A549 (cell line): ENCODE results near the gene TCF25. TPM values are rescaled to one million over a fixed set of nuclear protein-coding genes. Genes with fewer than 3 reads are reported as not detected.

Experiments used
- ATAC-seq, 2 experiments: fragments of 200-7000 bp in 1 of 2; fragments of >200 bp in 1 of 2; cut with Nextera tagmentation in 1 of 2; cut with Tn5 transposase in 1 of 2; 3 replicates each; pipeline versions ENCODE4 v1.8.0 to v1.9.1; 2018 to 2020; ENCODE audit warnings: mild to moderate bottlenecking in 1 of 2, moderate library complexity in 1 of 2
- CTCF ChIA-PET: fragments of 300-600 bp; sonication (Branson Sonifier 250); formaldehyde crosslinking; extraction: SDS; loops from one replicate; lab custom pipeline; 2021; ENCODE audit warnings: antibody characterized with exemption, inconsistent platforms; lab: Yijun Ruan, JAX
- POLR2A ChIA-PET: fragments of 350-600 bp; formaldehyde crosslinking; extraction: SDS; loops from one replicate; lab custom pipeline; 2021; ENCODE audit warnings: antibody characterized with exemption, inconsistent platforms; lab: Yijun Ruan, JAX
- DNase-seq, 2 experiments: peaks; one replicate each; pipeline versions ENCODE4 v3.0.0 to v3.0.0-alpha.2; 2011 to 2016; ENCODE audit warnings: low read depth in 1 of 2, low spot score in 1 of 2
- FAIRE-seq: peaks from 2 replicates; lab custom pipeline; 2011; peaks lifted over from hg19 to GRCh38; lab: Jason Lieb, UNC
- H3K27ac ChIP-seq, 2 experiments: fragments of >200 bp; sonication (Bioruptor Twin); formaldehyde crosslinking; 3 replicates each; pipeline ENCODE4 v1.5.1; 2016 to 2017
- H3K4me1 ChIP-seq: fragments of >200 bp; sonication (Bioruptor Twin); formaldehyde crosslinking; 3 replicates; pipeline ENCODE4 v1.6.1; 2016
- H3K4me2 ChIP-seq: fragments of >200 bp; sonication (Bioruptor Twin); formaldehyde crosslinking; 3 replicates; pipeline ENCODE4 v1.6.1; 2016
- H3K4me3 ChIP-seq: fragments of >200 bp; sonication (Bioruptor Twin); formaldehyde crosslinking; 3 replicates; pipeline ENCODE4 v1.5.1; 2016
- H3K9me3 ChIP-seq: fragments of >200 bp; sonication (Bioruptor Twin); formaldehyde crosslinking; 3 replicates; pipeline ENCODE4 v1.6.1; 2016
- BHLHE40 ChIP-seq: IDR thresholded peaks from 2 replicates; pipeline ENCODE4 v1.6.1; 2012; ENCODE audit warnings: low read depth, low read length, inconsistent platforms
- CEBPB ChIP-seq, 2 experiments: fragments of >200 bp in 1 of 2; sonication (Bioruptor Twin) in 1 of 2; formaldehyde crosslinking in 1 of 2; IDR thresholded peaks; 2 replicates each; pipeline ENCODE4 v1.6.1; 2012 to 2016
- CHD4 ChIP-seq: fragments of 200-600 bp; sonication (generic); IDR thresholded peaks from 2 replicates; pipeline ENCODE4 v1.6.1; 2016; ENCODE audit warnings: antibody characterized with exemption, mild to moderate bottlenecking, borderline replicate concordance
- ESRRA ChIP-seq: fragments of 150-350 bp; IDR thresholded peaks from 2 replicates; pipeline ENCODE4 v1.6.1; 2014; ENCODE audit warnings: mild to moderate bottlenecking, low read length, borderline replicate concordance
- FOSB ChIP-seq: fragments of 250-450 bp; sonication (Bioruptor Pico); IDR thresholded peaks from 2 replicates; pipeline ENCODE4 v1.5.0; 2020; ENCODE audit warnings: mild to moderate bottlenecking, moderate library complexity
- FOXS1 ChIP-seq: fragments of 250-450 bp; sonication (Bioruptor Pico); IDR thresholded peaks from 2 replicates; pipeline ENCODE4 v1.5.0; 2020; ENCODE audit warnings: mild to moderate bottlenecking, moderate library complexity
- HDAC2 ChIP-seq: fragments of 200-600 bp; sonication (generic); IDR thresholded peaks from 2 replicates; pipeline ENCODE4 v1.6.1; 2016
- HEYL ChIP-seq: fragments of 250-450 bp; sonication (Bioruptor Pico); IDR thresholded peaks from 2 replicates; pipeline ENCODE4 v1.8.0; 2021; ENCODE audit warnings: mild to moderate bottlenecking, moderate library complexity
- JUN ChIP-seq, 2 experiments: fragments of >200 bp; sonication (Bioruptor Twin); formaldehyde crosslinking; IDR thresholded peaks; 2 replicates in 1 of 2; 3 replicates in 1 of 2; pipeline ENCODE4 v1.6.1; 2016 to 2017
- KDM1A ChIP-seq: fragments of 200-600 bp; sonication (generic); IDR thresholded peaks from 2 replicates; pipeline ENCODE4 v1.6.1; 2016; ENCODE audit warnings: low read depth, mild to moderate bottlenecking
- NFE2L2 ChIP-seq: fragments of 150-350 bp; conservative IDR thresholded peaks from 2 replicates; pipeline ENCODE4 v1.6.1; 2014; ENCODE audit warnings: low read length
- PHF8 ChIP-seq: fragments of 200-600 bp; sonication (generic); IDR thresholded peaks from 2 replicates; pipeline ENCODE4 v1.6.1; 2016; ENCODE audit warnings: low read depth, mild to moderate bottlenecking, antibody characterized with exemption, moderate library complexity, borderline replicate concordance
- RAD21 ChIP-seq, 2 experiments: fragments of >200 bp in 1 of 2; sonication (Bioruptor Twin) in 1 of 2; formaldehyde crosslinking in 1 of 2; IDR thresholded peaks in 1 of 2; conservative IDR thresholded peaks in 1 of 2; 2 replicates in 1 of 2; 3 replicates in 1 of 2; pipeline ENCODE4 v1.6.1; 2012 to 2018; ENCODE audit warnings: inconsistent platforms in 1 of 2
- RARB ChIP-seq: fragments of 250-450 bp; sonication (Bioruptor Pico); IDR thresholded peaks from 2 replicates; pipeline ENCODE4 v1.8.0; 2021; ENCODE audit warnings: mild to moderate bottlenecking, moderate library complexity
- RCOR1 ChIP-seq: fragments of 150-350 bp; IDR thresholded peaks from 2 replicates; pipeline ENCODE4 v1.6.1; 2014; ENCODE audit warnings: antibody characterized with exemption, low read length, low read depth
- SMC3 ChIP-seq: fragments of >200 bp; sonication (Bioruptor Twin); formaldehyde crosslinking; IDR thresholded peaks from 3 replicates; pipeline ENCODE4 v1.6.1; 2018; ENCODE audit warnings: inconsistent platforms
- ZNF302 ChIP-seq: fragments of 250-450 bp; sonication (Bioruptor Pico); IDR thresholded peaks from 2 replicates; pipeline ENCODE4 v1.9.0; 2021; ENCODE audit warnings: inconsistent platforms, mild to moderate bottlenecking, moderate library complexity
- whole genome bisulfite sequencing: methylation state at CpG from one replicate; pipeline ENCODE4 v1.1.6; 2017; ENCODE audit errors: missing lambda C conversion rate; 5-methylcytosine and 5-hydroxymethylcytosine counted together
- polyA plus RNA-seq, 4 experiments: library from polyadenylated mRNA; depleted of rRNA in 3 of 4; stranded (reverse); fragments of >200 nt; fragmentation: RNase III in 1 of 4; extraction: RNeasy Plus Mini Kit Qiagen cat#74134 plus additional on column Dnase treatment in 1 of 4; gene quantifications; 2 replicates in 3 of 4; 3 replicates in 1 of 4; pipeline ENCODE4 v1.2.3, GENCODE V29; 2011 to 2017
- TF ChIP-seq, protein P1 (sequence below): fragments of 250-450 bp; sonication (Bioruptor Pico); IDR thresholded peaks from 2 replicates; pipeline ENCODE4 v1.5.0; 2021; ENCODE audit warnings: mild to moderate bottlenecking, moderate library complexity, borderline replicate concordance
- TF ChIP-seq, protein P2 (sequence below): IDR thresholded peaks from 2 replicates; pipeline ENCODE4 v1.6.1; 2012
- TF ChIP-seq, protein P3 (sequence below): fragments of >200 bp; sonication (Bioruptor Twin); formaldehyde crosslinking; IDR thresholded peaks from 2 replicates; pipeline ENCODE4 v1.6.1; 2016
- TF ChIP-seq, protein P4 (sequence below): fragments of 150-350 bp; IDR thresholded peaks from 2 replicates; pipeline ENCODE4 v1.6.1; 2014; ENCODE audit warnings: low read depth, mild to moderate bottlenecking, low read length
- TF ChIP-seq, protein P5 (sequence below): fragments of >200 bp; sonication (Bioruptor Twin); formaldehyde crosslinking; IDR thresholded peaks from 3 replicates; pipeline ENCODE4 v1.5.1; 2016
- TF ChIP-seq, protein P6 (sequence below): fragments of 450-650 bp; IDR thresholded peaks from 2 replicates; pipeline ENCODE4 v1.6.1; 2014; ENCODE audit warnings: antibody characterized with exemption
- TF ChIP-seq, protein P7 (sequence below): fragments of >200 bp; sonication (Bioruptor Twin); formaldehyde crosslinking; IDR thresholded peaks from 3 replicates; pipeline ENCODE4 v1.6.1; 2016

The TCF25 gene
- polyA plus RNA-seq, 2 of the 4 experiments (the other 2 are of a cell fraction) = 125 TPM

DNA sequence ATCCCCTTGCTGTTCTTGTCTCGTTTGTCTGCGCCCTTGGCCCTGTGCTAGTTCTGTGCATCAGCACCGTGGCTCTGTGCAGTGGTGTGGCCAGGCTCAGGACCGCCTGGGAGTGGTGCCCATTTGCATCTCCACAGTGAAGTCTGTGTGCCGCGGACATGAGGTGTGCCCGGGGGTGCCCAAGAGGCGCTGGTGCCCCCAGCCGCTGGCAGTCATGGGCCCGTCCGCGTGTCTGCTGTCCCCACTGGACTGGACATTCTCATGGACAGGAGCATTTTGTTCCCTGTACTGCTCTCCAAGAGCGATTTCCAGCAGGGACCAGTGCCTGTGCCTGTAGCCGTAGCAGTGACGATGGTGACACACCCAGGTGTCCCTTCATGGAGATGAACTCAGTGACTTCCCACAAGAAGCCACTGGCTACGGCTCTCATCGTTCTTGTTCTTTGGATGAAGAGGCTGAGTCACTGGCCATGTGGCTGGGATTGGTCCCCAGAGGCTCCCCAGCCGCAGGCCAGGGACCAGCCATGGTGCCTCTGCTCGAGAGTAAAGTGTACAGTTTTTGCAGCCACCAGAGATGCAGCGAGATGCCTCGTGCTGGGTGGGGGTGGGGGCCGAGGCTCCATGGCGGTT, 32.2 kb downstream of the TCF25 start:
- 91% methylated on average over 20 of the region's 23 CpGs for WGBS

GRCh38 chr16:89906140-89907025, 33.0 kb downstream of the TCF25 start:
- peak in 1 of 2 experiments; percentile 25 for DNase-seq
- ATAC-seq = peak; percentile 34 to 47
- 95% methylated on average over 40 of the region's 40 CpGs for WGBS
- TF ChIP-seq RAD21 (conservative IDR thresholded peaks at IDR 0.05 in 1 of 2, IDR thresholded peaks at IDR 0.05 in 1 of 2) (no peak), CEBPB (IDR thresholded peaks at IDR 0.05) (no peak), SMC3 (no peak), FOSB (CRISPR knock-in tag) (no peak), FOXS1 (CRISPR knock-in tag) (no peak)
- TF ChIP-seq, protein P1, sequence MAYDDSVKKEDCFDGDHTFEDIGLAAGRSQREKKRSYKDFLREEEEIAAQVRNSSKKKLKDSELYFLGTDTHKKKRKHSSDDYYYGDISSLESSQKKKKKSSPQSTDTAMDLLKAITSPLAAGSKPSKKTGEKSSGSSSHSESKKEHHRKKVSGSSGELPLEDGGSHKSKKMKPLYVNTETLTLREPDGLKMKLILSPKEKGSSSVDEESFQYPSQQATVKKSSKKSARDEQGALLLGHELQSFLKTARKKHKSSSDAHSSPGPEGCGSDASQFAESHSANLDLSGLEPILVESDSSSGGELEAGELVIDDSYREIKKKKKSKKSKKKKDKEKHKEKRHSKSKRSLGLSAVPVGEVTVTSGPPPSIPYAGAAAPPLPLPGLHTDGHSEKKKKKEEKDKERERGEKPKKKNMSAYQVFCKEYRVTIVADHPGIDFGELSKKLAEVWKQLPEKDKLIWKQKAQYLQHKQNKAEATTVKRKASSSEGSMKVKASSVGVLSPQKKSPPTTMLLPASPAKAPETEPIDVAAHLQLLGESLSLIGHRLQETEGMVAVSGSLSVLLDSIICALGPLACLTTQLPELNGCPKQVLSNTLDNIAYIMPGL (CRISPR knock-in tag) = no peak
- TF ChIP-seq, protein P2, sequence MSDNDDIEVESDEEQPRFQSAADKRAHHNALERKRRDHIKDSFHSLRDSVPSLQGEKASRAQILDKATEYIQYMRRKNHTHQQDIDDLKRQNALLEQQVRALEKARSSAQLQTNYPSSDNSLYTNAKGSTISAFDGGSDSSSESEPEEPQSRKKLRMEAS = no peak
- TF ChIP-seq, protein P3, sequence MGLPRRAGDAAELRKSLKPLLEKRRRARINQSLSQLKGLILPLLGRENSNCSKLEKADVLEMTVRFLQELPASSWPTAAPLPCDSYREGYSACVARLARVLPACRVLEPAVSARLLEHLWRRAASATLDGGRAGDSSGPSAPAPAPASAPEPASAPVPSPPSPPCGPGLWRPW = no peak
- peaks cover 4% of the 10 kb centered on the region; the same call in 2 of the 3 replicates for H3K4me1 ChIP-seq
- no peak for FAIRE-seq
- no peak overlapping the region for H3K4me2 ChIP-seq
- H3K4me3 ChIP-seq = no peak overlapping the region
- peaks cover 7% of the 10 kb centered on the region; the same call in 1 of the 3 replicates for H3K9me3 ChIP-seq
- POLR2A ChIA-PET = interaction anchor here (1.9 to 3.1 kb wide), 2 partner anchors 16 to 32 kb away, joined by 19 to 20 read pairs; partner anchors contain the start of genes TCF25 and TUBB3
- CTCF ChIA-PET = interaction anchor here (7.6 kb wide), 1 partner anchor 16 kb away, joined by 109 read pairs; the partner anchor contains the start of genes MC1R and TUBB3
- no peak overlapping the region for H3K27ac ChIP-seq

More for the DNA sequence above, 32.2 kb downstream of the TCF25 start:
- peak; percentile 13 to 22; a peak in 5 of 6 replicates for ATAC-seq
- ChIA-PET CTCF (interaction anchor here (7.6 kb wide), 1 partner anchor 16 kb away, joined by 109 read pairs; the partner anchor contains the start of genes MC1R and TUBB3), POLR2A (no interaction called here)
- TF ChIP-seq, protein P4, sequence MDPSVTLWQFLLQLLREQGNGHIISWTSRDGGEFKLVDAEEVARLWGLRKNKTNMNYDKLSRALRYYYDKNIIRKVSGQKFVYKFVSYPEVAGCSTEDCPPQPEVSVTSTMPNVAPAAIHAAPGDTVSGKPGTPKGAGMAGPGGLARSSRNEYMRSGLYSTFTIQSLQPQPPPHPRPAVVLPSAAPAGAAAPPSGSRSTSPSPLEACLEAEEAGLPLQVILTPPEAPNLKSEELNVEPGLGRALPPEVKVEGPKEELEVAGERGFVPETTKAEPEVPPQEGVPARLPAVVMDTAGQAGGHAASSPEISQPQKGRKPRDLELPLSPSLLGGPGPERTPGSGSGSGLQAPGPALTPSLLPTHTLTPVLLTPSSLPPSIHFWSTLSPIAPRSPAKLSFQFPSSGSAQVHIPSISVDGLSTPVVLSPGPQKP = no peak
- TF ChIP-seq HEYL (CRISPR knock-in tag) = no peak
- no peak for TF ChIP-seq RARB (CRISPR knock-in tag)
- TF ChIP-seq, protein P5, sequence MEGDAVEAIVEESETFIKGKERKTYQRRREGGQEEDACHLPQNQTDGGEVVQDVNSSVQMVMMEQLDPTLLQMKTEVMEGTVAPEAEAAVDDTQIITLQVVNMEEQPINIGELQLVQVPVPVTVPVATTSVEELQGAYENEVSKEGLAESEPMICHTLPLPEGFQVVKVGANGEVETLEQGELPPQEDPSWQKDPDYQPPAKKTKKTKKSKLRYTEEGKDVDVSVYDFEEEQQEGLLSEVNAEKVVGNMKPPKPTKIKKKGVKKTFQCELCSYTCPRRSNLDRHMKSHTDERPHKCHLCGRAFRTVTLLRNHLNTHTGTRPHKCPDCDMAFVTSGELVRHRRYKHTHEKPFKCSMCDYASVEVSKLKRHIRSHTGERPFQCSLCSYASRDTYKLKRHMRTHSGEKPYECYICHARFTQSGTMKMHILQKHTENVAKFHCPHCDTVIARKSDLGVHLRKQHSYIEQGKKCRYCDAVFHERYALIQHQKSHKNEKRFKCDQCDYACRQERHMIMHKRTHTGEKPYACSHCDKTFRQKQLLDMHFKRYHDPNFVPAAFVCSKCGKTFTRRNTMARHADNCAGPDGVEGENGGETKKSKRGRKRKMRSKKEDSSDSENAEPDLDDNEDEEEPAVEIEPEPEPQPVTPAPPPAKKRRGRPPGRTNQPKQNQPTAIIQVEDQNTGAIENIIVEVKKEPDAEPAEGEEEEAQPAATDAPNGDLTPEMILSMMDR = no peak
- TF ChIP-seq, protein P6, sequence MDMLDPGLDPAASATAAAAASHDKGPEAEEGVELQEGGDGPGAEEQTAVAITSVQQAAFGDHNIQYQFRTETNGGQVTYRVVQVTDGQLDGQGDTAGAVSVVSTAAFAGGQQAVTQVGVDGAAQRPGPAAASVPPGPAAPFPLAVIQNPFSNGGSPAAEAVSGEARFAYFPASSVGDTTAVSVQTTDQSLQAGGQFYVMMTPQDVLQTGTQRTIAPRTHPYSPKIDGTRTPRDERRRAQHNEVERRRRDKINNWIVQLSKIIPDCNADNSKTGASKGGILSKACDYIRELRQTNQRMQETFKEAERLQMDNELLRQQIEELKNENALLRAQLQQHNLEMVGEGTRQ = no peak
- TF ChIP-seq, protein P7, sequence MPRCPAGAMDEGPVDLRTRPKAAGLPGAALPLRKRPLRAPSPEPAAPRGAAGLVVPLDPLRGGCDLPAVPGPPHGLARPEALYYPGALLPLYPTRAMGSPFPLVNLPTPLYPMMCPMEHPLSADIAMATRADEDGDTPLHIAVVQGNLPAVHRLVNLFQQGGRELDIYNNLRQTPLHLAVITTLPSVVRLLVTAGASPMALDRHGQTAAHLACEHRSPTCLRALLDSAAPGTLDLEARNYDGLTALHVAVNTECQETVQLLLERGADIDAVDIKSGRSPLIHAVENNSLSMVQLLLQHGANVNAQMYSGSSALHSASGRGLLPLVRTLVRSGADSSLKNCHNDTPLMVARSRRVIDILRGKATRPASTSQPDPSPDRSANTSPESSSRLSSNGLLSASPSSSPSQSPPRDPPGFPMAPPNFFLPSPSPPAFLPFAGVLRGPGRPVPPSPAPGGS = no peak
- no peak for TF ChIP-seq BHLHE40
- no peak for TF ChIP-seq JUN (IDR thresholded peaks at IDR 0.05)
- TF ChIP-seq, protein P3 = no peak
- no peak for TF ChIP-seq ZNF302 (CRISPR knock-in tag)
- no peak for TF ChIP-seq SMC3
- no peak for TF ChIP-seq RCOR1
- TF ChIP-seq CHD4 = no peak
- TF ChIP-seq HDAC2 = no peak
- no peak for TF ChIP-seq KDM1A
- no peak for TF ChIP-seq NFE2L2
- no peak for TF ChIP-seq PHF8
- TF ChIP-seq ESRRA = no peak
- DNase-seq = no peak
- FAIRE-seq = no peak
- Histone ChIP-seq H3K9me3 (peaks cover 7% of the 10 kb centered on the region; the same call in 1 of the 3 replicates), H3K4me2 (no peak overlapping the region), H3K4me3 (no peak overlapping the region), H3K27ac (no peak overlapping the region), H3K4me1 (peaks cover 4% of the 10 kb centered on the region; the same call in 2 of the 3 replicates)
